GM23248 (cell line): ENCODE results near the gene PIP5KL1. TPM values are rescaled to one million over a fixed set of nuclear protein-coding genes. Genes with fewer than 3 reads are reported as not detected.

Experiments used
- DNase-seq: peaks from one replicate; pipeline ENCODE4 v3.0.0-alpha.2; 2015
- H2AFZ ChIP-seq: fragments of 200-600 bp; sonication (generic); 2 replicates; pipeline ENCODE4 v1.6.1; 2016; ENCODE audit warnings: antibody characterized with exemption
- H3F3A ChIP-seq: fragments of 200-600 bp; sonication (generic); 2 replicates; pipeline ENCODE4 v1.6.1; 2016; ENCODE audit warnings: mild to moderate bottlenecking, antibody characterized with exemption, mixed run types; ENCODE audit not compliant: insufficient read depth
- H3K27ac ChIP-seq: fragments of 200-600 bp; sonication (generic); 2 replicates; pipeline ENCODE4 v1.5.1; 2016; ENCODE audit warnings: mild to moderate bottlenecking
- H3K27me3 ChIP-seq: fragments of 200-600 bp; sonication (generic); replicated peaks from 2 replicates; pipeline ENCODE4 v1.6.1; 2016; ENCODE audit warnings: mild to moderate bottlenecking; ENCODE audit not compliant: insufficient read depth
- H3K36me3 ChIP-seq: fragments of 200-600 bp; sonication (generic); 2 replicates; pipeline ENCODE4 v1.6.1; 2016; ENCODE audit warnings: low read depth, mild to moderate bottlenecking
- H3K4me1 ChIP-seq: fragments of 200-600 bp; sonication (generic); 2 replicates; pipeline ENCODE4 v1.6.1; 2016; ENCODE audit warnings: mild to moderate bottlenecking; ENCODE audit not compliant: insufficient read depth
- H3K4me2 ChIP-seq: fragments of 200-600 bp; sonication (generic); one replicate; pipeline ENCODE4 v1.6.1; 2016; ENCODE audit warnings: mild to moderate bottlenecking; ENCODE audit not compliant: unreplicated experiment
- H3K4me3 ChIP-seq: fragments of 200-600 bp; sonication (generic); 2 replicates; pipeline ENCODE4 v1.5.1; 2016; ENCODE audit warnings: mild to moderate bottlenecking
- H3K79me2 ChIP-seq: fragments of 200-600 bp; sonication (generic); 2 replicates; pipeline ENCODE4 v1.6.1; 2016; ENCODE audit warnings: mild to moderate bottlenecking; ENCODE audit not compliant: insufficient read depth
- H3K9ac ChIP-seq: fragments of 200-600 bp; sonication (generic); 2 replicates; pipeline ENCODE4 v1.6.1; 2016; ENCODE audit warnings: mild to moderate bottlenecking
- H3K9me2 ChIP-seq: fragments of 200-600 bp; sonication (generic); 2 replicates; pipeline ENCODE4 v1.6.1; 2016; ENCODE audit warnings: mixed run types, mild to moderate bottlenecking, moderate library complexity; ENCODE audit not compliant: insufficient read depth
- H3K9me3 ChIP-seq: fragments of 200-600 bp; sonication (generic); one replicate; pipeline ENCODE4 v1.6.1; 2017; ENCODE audit warnings: low read depth
- H4K20me1 ChIP-seq: fragments of 200-600 bp; sonication (generic); 2 replicates; pipeline ENCODE4 v1.6.0; 2016; ENCODE audit not compliant: insufficient read depth
- EZH2 ChIP-seq: fragments of 200-600 bp; sonication (generic); IDR thresholded peaks from 2 replicates; pipeline ENCODE4 v1.6.1; 2018; ENCODE audit warnings: antibody characterized with exemption, mild to moderate bottlenecking; ENCODE audit not compliant: insufficient read depth, poor library complexity, severe bottlenecking
- EZH2phosphoT487 ChIP-seq: fragments of 200-600 bp; sonication (generic); IDR thresholded peaks from 2 replicates; pipeline ENCODE4 v1.6.1; 2018; ENCODE audit warnings: antibody characterized with exemption, moderate library complexity, mild to moderate bottlenecking, low read depth; ENCODE audit not compliant: insufficient read depth
- WGBS, 2 experiments: methylation state at CpG; one replicate each; pipeline ENCODE4 v1.1.6; 2015 to 2017; ENCODE audit warnings: low lambda C conversion rate in 2 of 2, low coverage in 1 of 2; ENCODE audit errors: missing lambda C conversion rate in 2 of 2; 5-methylcytosine and 5-hydroxymethylcytosine counted together
- in situ Hi-C: fragments of 300-500 bp; cut with MboI; formaldehyde crosslinking; loops from 2 replicates; pipeline ENCODE4 v1.15.0; 2020
- polyA plus RNA-seq: library from polyadenylated mRNA; unstranded; fragments of >200 nt; fragmentation: Nextera tagmentation; extraction: Ambion mirVana; gene quantifications from 2 replicates; pipeline ENCODE4 v1.2.1, GENCODE V29; 2016
- total RNA-seq: library from RNA; depleted of rRNA; stranded (reverse); fragments of >200 nt; shearing (Covaris generic); gene quantifications from 2 replicates; pipeline ENCODE4 v1.2.3, GENCODE V29; 2014

Gene PIP5KL1
- total and polyA plus RNA-seq, 2 experiments from 2014 or later, result 5.5 to 8.8 TPM

DNA sequence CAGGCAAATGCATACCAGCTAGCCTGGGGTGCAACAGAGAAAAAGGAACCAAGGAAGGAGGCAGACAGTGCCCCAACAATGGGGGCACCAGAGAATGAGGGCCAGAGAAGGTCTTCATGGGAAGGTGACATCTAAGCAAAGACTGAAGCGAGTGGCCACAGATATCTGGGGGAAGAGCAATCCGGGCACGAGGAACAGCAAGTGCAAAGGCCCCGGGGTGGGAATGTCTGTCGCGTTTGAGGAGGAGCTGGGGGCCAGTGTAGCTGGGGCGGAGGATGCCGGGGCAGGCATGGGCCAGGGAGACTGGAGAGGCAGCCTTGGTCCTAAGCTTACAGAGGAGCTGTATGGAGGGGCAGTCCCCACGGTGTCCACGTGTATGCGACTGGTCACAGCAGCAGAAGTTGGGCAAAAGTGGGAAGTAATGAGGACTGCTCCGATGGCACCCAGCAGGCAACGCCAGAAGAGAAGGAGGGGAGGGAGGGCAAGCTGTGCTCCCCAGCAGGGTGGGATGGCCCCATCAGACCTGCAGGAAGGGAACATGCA lies 31.1 kb upstream of the PIP5KL1 start:
- Histone ChIP-seq H3K79me2 (peaks cover 83% of the 10 kb centered on the region), H3K4me3 (no peak overlapping the region), H3K9me2 (no peaks in the 10 kb centered on the region), H3K9ac (no peak overlapping the region), H3K36me3 (no peaks in the 10 kb centered on the region), H3K27me3 (no peaks in the 10 kb centered on the region), H3K4me1 (peaks cover 28% of the 10 kb centered on the region), H3K9me3 (no peaks in the 10 kb centered on the region), H4K20me1 (no peaks in the 10 kb centered on the region; the same call in 1 of the 2 replicates), H2AFZ (no peak overlapping the region), H3K27ac (no peak overlapping the region), H3F3A (0 out of 2 replicates have a peak, but pooled peaks cover 6% of the 10 kb centered on the region), H3K4me2 (no peak overlapping the region)
- in situ Hi-C loops, result no loop called here
- 91% methylated on average over 9 to 13 of the region's 13 CpGs for WGBS, 2 experiments
- DNase-seq, result no peak
- TF ChIP-seq EZH2phosphoT487, result no peak
- TF ChIP-seq EZH2, result no peak

DNA sequence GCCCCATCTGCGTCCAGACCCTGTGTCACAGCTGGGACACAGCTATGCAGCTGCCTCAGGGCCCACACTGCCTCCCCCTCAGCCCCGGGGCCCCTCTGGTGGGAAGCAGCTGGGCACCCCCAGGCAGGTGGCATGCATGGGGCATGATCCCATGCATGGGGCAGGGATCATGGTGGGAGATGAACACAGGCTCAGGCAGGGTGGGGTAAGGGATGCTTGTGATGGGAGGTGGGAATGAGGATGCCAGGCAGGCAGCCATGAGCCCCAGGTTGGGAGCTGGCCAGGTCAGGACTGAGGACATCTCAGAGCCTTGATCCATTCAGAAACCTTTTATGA lies 30.5 kb upstream of the PIP5KL1 start:
- H3K27ac ChIP-seq, result no peak overlapping the region
- no peaks in the 10 kb centered on the region; the same call in 1 of the 2 replicates for H4K20me1 ChIP-seq
- no peaks in the 10 kb centered on the region for H3K36me3 ChIP-seq
- in situ Hi-C loops, result no loop called here
- no peak overlapping the region for H2AFZ ChIP-seq
- peaks cover 22% of the 10 kb centered on the region for H3K4me1 ChIP-seq
- H3K9me3 ChIP-seq, result no peaks in the 10 kb centered on the region
- TF ChIP-seq EZH2phosphoT487 (no peak), EZH2 (no peak)
- no peak overlapping the region for H3K9ac ChIP-seq
- DNase-seq, result no peak
- H3K27me3 ChIP-seq, result no peaks in the 10 kb centered on the region
- no peaks in the 10 kb centered on the region for H3K9me2 ChIP-seq
- no peak overlapping the region for H3K4me3 ChIP-seq
- H3K79me2 ChIP-seq, result peaks cover 83% of the 10 kb centered on the region
- H3K4me2 ChIP-seq, result no peak overlapping the region
- 56 to 64% methylated on average over 2 of the region's 2 CpGs for WGBS, 2 experiments
- 0 out of 2 replicates have a peak, but pooled peaks cover under 1% of the 10 kb centered on the region for H3F3A ChIP-seq

GRCh38 chr9:127960410-127961154 lies 30.0 kb upstream of the PIP5KL1 start:
- Histone ChIP-seq H3K79me2 (peaks cover 88% of the 10 kb centered on the region), H3K27ac (no peak overlapping the region)

DNA sequence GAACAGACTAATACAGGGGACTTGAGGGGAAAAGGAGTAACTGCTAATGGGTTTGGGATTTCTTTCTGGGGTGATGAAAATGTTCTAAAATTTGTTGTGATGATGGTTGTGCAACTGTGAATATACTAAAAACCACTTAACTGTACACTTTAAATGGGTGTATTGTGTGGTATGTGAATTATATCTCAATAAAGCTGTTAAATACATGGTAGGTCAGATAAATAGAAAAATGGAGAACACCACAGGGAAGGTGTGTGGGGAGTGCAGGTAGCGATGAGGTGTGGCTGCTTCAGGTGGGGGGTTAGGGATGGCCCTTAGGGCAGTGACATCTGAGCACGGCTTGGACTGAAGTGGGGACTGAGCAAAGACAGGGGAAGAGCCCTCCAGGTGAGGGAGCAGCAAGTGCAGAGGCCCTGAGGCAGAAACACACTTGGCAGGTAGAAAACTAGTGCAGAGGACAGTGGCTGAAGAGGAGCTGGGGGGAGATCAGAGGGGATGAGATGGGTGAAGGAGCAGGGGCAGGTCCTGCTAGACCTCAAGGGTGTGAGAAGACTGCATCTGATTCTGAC lies 29.3 kb upstream of the PIP5KL1 start:
- no peak overlapping the region for H3K4me2 ChIP-seq
- no peak overlapping the region for H2AFZ ChIP-seq
- no peaks in the 10 kb centered on the region; the same call in 1 of the 2 replicates for H4K20me1 ChIP-seq
- DNase-seq, result no peak
- in situ Hi-C loops, result no loop called here
- WGBS, 2 experiments, result 82 to 85% methylated on average over 2 of the region's 2 CpGs
- H3K27me3 ChIP-seq, result no peaks in the 10 kb centered on the region
- H3K9me2 ChIP-seq, result no peaks in the 10 kb centered on the region
- no peak overlapping the region for H3K27ac ChIP-seq
- H3K36me3 ChIP-seq, result no peaks in the 10 kb centered on the region
- H3F3A ChIP-seq, result no peaks in the 10 kb centered on the region
- H3K4me3 ChIP-seq, result no peak overlapping the region
- no peak overlapping the region for H3K9ac ChIP-seq
- peaks cover 95% of the 10 kb centered on the region for H3K79me2 ChIP-seq
- H3K9me3 ChIP-seq, result no peaks in the 10 kb centered on the region
- TF ChIP-seq EZH2 (no peak), EZH2phosphoT487 (no peak)
- H3K4me1 ChIP-seq, result peaks cover 22% of the 10 kb centered on the region

More at GRCh38 chr9:127960410-127961154, 30.0 kb upstream of the PIP5KL1 start:
- TF ChIP-seq EZH2phosphoT487 (no peak), EZH2 (no peak)
- Histone ChIP-seq H3K36me3 (no peaks in the 10 kb centered on the region), H3K9ac (no peak overlapping the region), H3K4me1 (peaks cover 19% of the 10 kb centered on the region), H3K9me3 (no peaks in the 10 kb centered on the region), H3F3A (no peaks in the 10 kb centered on the region), H3K9me2 (no peaks in the 10 kb centered on the region), H3K4me3 (no peak overlapping the region), H3K27me3 (no peaks in the 10 kb centered on the region), H4K20me1 (no peaks in the 10 kb centered on the region; the same call in 1 of the 2 replicates), H3K4me2 (no peak overlapping the region), H2AFZ (no peak overlapping the region)
- no peak for DNase-seq
- 56 to 59% methylated on average over 11 of the region's 11 CpGs for WGBS, 2 experiments
- in situ Hi-C loops, result no loop called here
